Kidney epithelial cell (primary cell): ENCODE data around the gene NFASC. TPM values are rescaled to one million over a fixed set of nuclear protein-coding genes. Genes with fewer than 3 reads are reported as not detected.
A peak's percentile ranks its signal among the peaks of the same experiment; 100 is the strongest.

Experiments
- DNase-seq: peaks from one replicate; pipeline ENCODE4 v3.0.0-alpha.2; 2010; ENCODE audit warnings: low read depth
- H3K27me3 ChIP-seq: 2 replicates; pipeline ENCODE4 v1.6.0; 2011; ENCODE audit warnings: low read length; ENCODE audit not compliant: control insufficient read depth, insufficient read depth
- H3K36me3 ChIP-seq: 2 replicates; pipeline ENCODE4 v1.5.1; 2011; ENCODE audit warnings: low read length; ENCODE audit not compliant: control insufficient read depth, insufficient read depth
- H3K4me3 ChIP-seq: 2 replicates; pipeline ENCODE4 v1.5.1; 2011; ENCODE audit warnings: low read depth, mild to moderate bottlenecking, control low read depth, low read length
- CTCF ChIP-seq: IDR thresholded peaks from 2 replicates; pipeline ENCODE4 v1.5.1; 2011; ENCODE audit warnings: mild to moderate bottlenecking, moderate library complexity, low read length, control low read depth, inconsistent platforms; ENCODE audit not compliant: insufficient read depth, poor library complexity, severe bottlenecking
- total RNA-seq: library from RNA; depleted of rRNA; stranded (reverse); fragments of >200 nt; gene quantifications from 2 replicates; pipeline ENCODE4 v1.2.3, GENCODE V29; 2015

NFASC gene
- total RNA-seq, 1 donor from 2014 or later = 1.2 TPM

GRCh38 chr1:204836856-204837255 lies 33.8 kb upstream of the NFASC start:
- peaks cover 9% of the 10 kb centered on the region for H3K27me3 ChIP-seq
- DNase-seq = no peak
- no peak overlapping the region for H3K4me3 ChIP-seq
- no peak for TF ChIP-seq CTCF
- H3K36me3 ChIP-seq = no peaks in the 10 kb centered on the region

- no peaks in the 10 kb centered on the region for H3K36me3 ChIP-seq
- peaks cover 9% of the 10 kb centered on the region for H3K27me3 ChIP-seq
- TF ChIP-seq CTCF = no peak
- H3K4me3 ChIP-seq = no peak overlapping the region
- peak; percentile 21 for DNase-seq
Observed at GRCh38 chr1:204837440-204838084, 33.1 kb upstream of the NFASC start.

- no peak for TF ChIP-seq CTCF
- H3K27me3 ChIP-seq = no peaks in the 10 kb centered on the region
- H3K36me3 ChIP-seq = no peaks in the 10 kb centered on the region
- H3K4me3 ChIP-seq = no peak overlapping the region
- no peak for DNase-seq
Observed at GRCh38 chr1:204841316-204841715, 29.3 kb upstream of the NFASC start.

GRCh38 chr1:204841798-204842197 lies 28.9 kb upstream of the NFASC start:
- Histone ChIP-seq H3K27me3 (no peaks in the 10 kb centered on the region), H3K36me3 (no peaks in the 10 kb centered on the region), H3K4me3 (no peak overlapping the region)
- no peak for DNase-seq
- no peak for TF ChIP-seq CTCF

GRCh38 chr1:204842369-204842768 lies 28.3 kb upstream of the NFASC start:
- no peak overlapping the region for H3K4me3 ChIP-seq
- no peaks in the 10 kb centered on the region for H3K27me3 ChIP-seq
- no peaks in the 10 kb centered on the region for H3K36me3 ChIP-seq
- DNase-seq = no peak
- no peak for TF ChIP-seq CTCF

GRCh38 chr1:204842892-204843291 lies 27.8 kb upstream of the NFASC start:
- peaks cover under 1% of the 10 kb centered on the region for H3K27me3 ChIP-seq
- H3K4me3 ChIP-seq = no peak overlapping the region
- no peak for DNase-seq
- TF ChIP-seq CTCF = no peak
- no peaks in the 10 kb centered on the region for H3K36me3 ChIP-seq
